GM23338 (cell line): ENCODE data around the gene PDZK1IP1. TPM values are rescaled to one million over a fixed set of nuclear protein-coding genes. Genes with fewer than 3 reads are reported as not detected.

ENCODE experiments used
- ATAC-seq: fragments of 200-7000 bp; cut with Tn5 transposase; 3 replicates; pipeline ENCODE4 v1.9.1; 2020
- DNase-seq: peaks from one replicate; pipeline ENCODE4 v3.0.0-alpha.2; 2015; ENCODE audit warnings: low spot score
- H2AFZ ChIP-seq: fragments of 200-600 bp; sonication (generic); 2 replicates; pipeline ENCODE4 v1.8.0; 2016; ENCODE audit warnings: antibody characterized with exemption, mild to moderate bottlenecking, moderate library complexity
- H3F3A ChIP-seq: fragments of 200-600 bp; sonication (generic); replicated peaks from 2 replicates; pipeline ENCODE4 v1.8.0; 2017; ENCODE audit warnings: antibody characterized with exemption, mixed run types, low read depth
- H3K27ac ChIP-seq: fragments of 200-600 bp; sonication (generic); 2 replicates; pipeline ENCODE4 v1.6.1; 2016; ENCODE audit warnings: low read depth
- H3K27me3 ChIP-seq: fragments of 200-600 bp; sonication (generic); 2 replicates; pipeline ENCODE4 v1.8.0; 2016; ENCODE audit warnings: mild to moderate bottlenecking, mixed run types, moderate library complexity; ENCODE audit not compliant: insufficient read depth
- H3K36me3 ChIP-seq: fragments of 200-600 bp; sonication (generic); 2 replicates; pipeline ENCODE4 v1.8.0; 2016; ENCODE audit warnings: mild to moderate bottlenecking; ENCODE audit not compliant: insufficient read depth
- H3K4me1 ChIP-seq: fragments of 200-600 bp; sonication (generic); 2 replicates; pipeline ENCODE4 v1.8.0; 2016; ENCODE audit warnings: mild to moderate bottlenecking, moderate library complexity; ENCODE audit not compliant: insufficient read depth
- H3K4me2 ChIP-seq: fragments of 200-600 bp; sonication (generic); 2 replicates; pipeline ENCODE4 v1.7.1; 2017; ENCODE audit warnings: mixed run types
- H3K4me3 ChIP-seq: fragments of 200-600 bp; sonication (generic); 2 replicates; pipeline ENCODE4 v1.6.1; 2016; ENCODE audit warnings: mixed run types
- H3K79me2 ChIP-seq: fragments of 200-600 bp; sonication (generic); replicated peaks from 2 replicates; pipeline ENCODE4 v1.8.0; 2017; ENCODE audit warnings: mild to moderate bottlenecking; ENCODE audit not compliant: insufficient read depth
- H3K9me2 ChIP-seq: fragments of 200-600 bp; sonication (generic); 2 replicates; pipeline ENCODE4 v1.8.0; 2017; ENCODE audit not compliant: insufficient read depth
- H4K20me1 ChIP-seq: fragments of 200-600 bp; sonication (generic); replicated peaks from 2 replicates; pipeline ENCODE4 v1.8.0; 2017; ENCODE audit warnings: mild to moderate bottlenecking; ENCODE audit not compliant: insufficient read depth
- H3K27ac Mint-ChIP-seq: 2 replicates; pipeline ENCODE4 v1.8.0; 2020; ENCODE audit warnings: inconsistent platforms, mild to moderate bottlenecking, moderate library complexity, mixed read lengths
- H3K27me3 Mint-ChIP-seq: 3 replicates; pipeline ENCODE4 v1.8.0; 2022; ENCODE audit warnings: low read depth, mild to moderate bottlenecking, moderate library complexity, mixed read lengths, inconsistent platforms; ENCODE audit not compliant: insufficient read depth, poor library complexity
- H3K36me3 Mint-ChIP-seq: 3 replicates; pipeline ENCODE4 v1.8.0; 2021; ENCODE audit warnings: low read depth, mild to moderate bottlenecking, inconsistent platforms, moderate library complexity, mixed read lengths
- H3K4me1 Mint-ChIP-seq: 3 replicates; pipeline ENCODE4 v1.8.0; 2020; ENCODE audit warnings: mild to moderate bottlenecking, inconsistent platforms, mixed read lengths
- H3K4me3 Mint-ChIP-seq: 3 replicates; pipeline ENCODE4 v1.8.0; 2021; ENCODE audit warnings: moderate library complexity, mild to moderate bottlenecking, inconsistent platforms, mixed read lengths
- H3K9me3 Mint-ChIP-seq: 3 replicates; pipeline ENCODE4 v1.8.0; 2020; ENCODE audit warnings: moderate library complexity, mild to moderate bottlenecking, inconsistent platforms, mixed read lengths
- EZH2 ChIP-seq: fragments of 200-600 bp; sonication (generic); IDR thresholded peaks from one replicate; pipeline ENCODE4 v1.8.0; 2017; ENCODE audit warnings: antibody characterized with exemption, mild to moderate bottlenecking, low read depth; ENCODE audit not compliant: unreplicated experiment
- EZH2phosphoT487 ChIP-seq: fragments of 200-600 bp; sonication (generic); IDR thresholded peaks from one replicate; pipeline ENCODE4 v1.8.1; 2018; ENCODE audit warnings: antibody characterized with exemption; ENCODE audit not compliant: unreplicated experiment
- JUNB ChIP-seq: IDR thresholded peaks from one replicate; pipeline ENCODE4 v1.6.1; 2016; ENCODE audit warnings: antibody characterized with exemption; ENCODE audit not compliant: unreplicated experiment
- NANOG ChIP-seq: IDR thresholded peaks from 2 replicates; pipeline ENCODE4 v1.6.1; 2016; ENCODE audit warnings: antibody characterized with exemption, borderline replicate concordance
- POLR2AphosphoS5 ChIP-seq: IDR thresholded peaks from 2 replicates; pipeline ENCODE4 v1.6.1; 2016; ENCODE audit warnings: antibody characterized with exemption, low read depth
- STAT1 ChIP-seq: IDR thresholded peaks from one replicate; pipeline ENCODE4 v1.6.1; 2016; ENCODE audit warnings: antibody characterized with exemption; ENCODE audit not compliant: unreplicated experiment
- polyA plus RNA-seq: library from polyadenylated mRNA; unstranded; fragments of >200 nt; fragmentation: Nextera tagmentation; extraction: Ambion mirVana; gene quantifications from 2 replicates; pipeline ENCODE4 v1.2.1, GENCODE V29; 2016
- total RNA-seq: library from RNA; depleted of rRNA; stranded (reverse); fragments of >200 nt; shearing (Covaris generic); gene quantifications from 2 replicates; pipeline ENCODE4 v1.2.3, GENCODE V29; 2014
- TF ChIP-seq, protein P1 (sequence below), 2 experiments: fragments of 200-600 bp in 1 of 2; sonication (generic) in 1 of 2; conservative IDR thresholded peaks; 2 replicates each; pipeline versions ENCODE4 v1.5.1 to v1.6.1; 2016 to 2017; ENCODE audit warnings: antibody characterized with exemption in 2 of 2, low read depth in 2 of 2, mild to moderate bottlenecking in 2 of 2, moderate library complexity in 1 of 2
- TF ChIP-seq, protein P2 (sequence below): IDR thresholded peaks from one replicate; pipeline ENCODE4 v1.6.1; 2018; ENCODE audit warnings: antibody characterized with exemption; ENCODE audit not compliant: unreplicated experiment
- TF ChIP-seq, protein P3 (sequence below): IDR thresholded peaks from 2 replicates; pipeline ENCODE4 v1.6.1; 2016; ENCODE audit warnings: antibody characterized with exemption

The PDZK1IP1 gene
- total and polyA plus RNA-seq, 2 experiments from 2014 or later = not detected

DNA sequence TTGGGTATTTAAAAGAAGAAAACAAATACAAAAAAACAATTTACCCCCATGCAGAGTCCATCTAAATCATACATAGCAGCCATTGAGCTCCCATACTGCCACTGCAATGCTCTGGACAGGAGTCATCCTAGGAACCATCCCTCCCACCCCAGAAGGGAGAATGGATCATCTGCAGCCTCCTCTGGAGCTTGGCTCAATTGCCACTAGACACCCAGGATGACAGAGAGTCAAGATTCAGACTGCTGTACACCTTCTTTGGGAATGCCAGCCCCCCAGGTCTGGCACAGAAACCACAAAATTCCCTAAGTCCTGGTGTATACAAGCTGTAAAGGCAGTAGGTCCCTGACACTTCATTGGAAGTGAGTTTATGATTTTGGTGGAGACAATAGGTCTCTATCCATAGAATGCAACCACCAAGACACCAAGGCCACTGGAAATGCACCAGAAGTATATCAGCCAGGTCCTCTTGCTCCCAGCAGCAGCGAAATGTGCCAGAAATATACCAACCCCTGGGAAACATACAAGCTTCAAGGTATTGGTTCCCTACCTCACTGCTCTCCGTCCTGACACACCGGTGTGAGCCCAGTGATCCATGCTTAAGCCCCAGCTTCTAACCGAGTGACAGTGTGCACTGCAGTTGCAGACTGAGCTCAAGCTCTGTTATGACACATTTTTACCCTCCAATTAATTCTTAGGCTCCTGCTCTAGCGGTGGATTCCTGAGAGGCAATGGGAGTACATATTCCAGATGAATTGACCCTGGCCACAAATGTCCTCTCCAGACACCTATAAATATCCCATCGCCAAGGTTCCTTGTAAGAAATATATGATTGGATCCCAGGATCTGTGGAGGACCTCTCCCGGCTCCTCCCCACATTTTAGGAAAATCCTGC, 37.8 kb upstream of the PDZK1IP1 start:
- peak overlapping the region; percentile 76; the same call in 1 of the 2 replicates for H3K4me2 ChIP-seq
- H3K27me3 ChIP-seq = peaks cover 100% of the 10 kb centered on the region
- H3K27ac Mint-ChIP-seq = no peak overlapping the region
- H3K4me3 Mint-ChIP-seq = peak overlapping the region; percentile 10; the same call in 1 of the 3 replicates
- no peaks in the 10 kb centered on the region for H3K36me3 Mint-ChIP-seq
- no peak overlapping the region for H3K27ac ChIP-seq
- no peak overlapping the region for H3K4me3 ChIP-seq
- H4K20me1 ChIP-seq = peaks cover 9% of the 10 kb centered on the region
- H3K36me3 ChIP-seq = no peaks in the 10 kb centered on the region
- H3K27me3 Mint-ChIP-seq = peaks cover 69% of the 10 kb centered on the region
- ATAC-seq (no peak), DNase-seq (no peak)
- no peaks in the 10 kb centered on the region for H3K9me2 ChIP-seq
- H2AFZ ChIP-seq = no peak overlapping the region
- H3F3A ChIP-seq = peaks cover 21% of the 10 kb centered on the region
- H3K4me1 Mint-ChIP-seq = peaks cover 47% of the 10 kb centered on the region
- TF ChIP-seq EZH2 = peak; percentile 59
- TF ChIP-seq, protein P1, sequence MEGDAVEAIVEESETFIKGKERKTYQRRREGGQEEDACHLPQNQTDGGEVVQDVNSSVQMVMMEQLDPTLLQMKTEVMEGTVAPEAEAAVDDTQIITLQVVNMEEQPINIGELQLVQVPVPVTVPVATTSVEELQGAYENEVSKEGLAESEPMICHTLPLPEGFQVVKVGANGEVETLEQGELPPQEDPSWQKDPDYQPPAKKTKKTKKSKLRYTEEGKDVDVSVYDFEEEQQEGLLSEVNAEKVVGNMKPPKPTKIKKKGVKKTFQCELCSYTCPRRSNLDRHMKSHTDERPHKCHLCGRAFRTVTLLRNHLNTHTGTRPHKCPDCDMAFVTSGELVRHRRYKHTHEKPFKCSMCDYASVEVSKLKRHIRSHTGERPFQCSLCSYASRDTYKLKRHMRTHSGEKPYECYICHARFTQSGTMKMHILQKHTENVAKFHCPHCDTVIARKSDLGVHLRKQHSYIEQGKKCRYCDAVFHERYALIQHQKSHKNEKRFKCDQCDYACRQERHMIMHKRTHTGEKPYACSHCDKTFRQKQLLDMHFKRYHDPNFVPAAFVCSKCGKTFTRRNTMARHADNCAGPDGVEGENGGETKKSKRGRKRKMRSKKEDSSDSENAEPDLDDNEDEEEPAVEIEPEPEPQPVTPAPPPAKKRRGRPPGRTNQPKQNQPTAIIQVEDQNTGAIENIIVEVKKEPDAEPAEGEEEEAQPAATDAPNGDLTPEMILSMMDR (conservative IDR thresholded peaks at IDR 0.05; ENCODE audit: low read depth in 2 of 2) = no peak
- H3K4me1 ChIP-seq = peaks cover 67% of the 10 kb centered on the region
- H3K79me2 ChIP-seq = no peaks in the 10 kb centered on the region
- H3K9me3 Mint-ChIP-seq = 0 out of 3 replicates have a peak, but pooled peaks cover 3% of the 10 kb centered on the region

DNA sequence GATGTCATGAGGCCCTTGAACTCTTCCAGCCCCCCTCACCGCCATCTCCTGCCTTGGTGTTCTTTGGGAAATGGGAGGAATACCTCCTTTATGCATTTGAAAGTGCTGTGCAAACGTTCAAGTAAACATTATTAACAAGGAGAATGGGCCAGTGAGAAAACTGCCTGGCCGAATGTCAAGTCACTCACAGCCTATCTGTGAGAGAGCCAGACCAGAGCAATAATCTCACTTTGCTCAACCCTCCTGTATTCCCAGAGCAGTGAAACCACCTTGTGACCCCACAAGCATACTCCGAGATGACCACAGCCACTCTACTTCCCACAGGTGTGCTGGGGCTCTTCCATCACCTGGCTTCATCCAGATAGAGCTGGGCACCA, 37.0 kb upstream of the PDZK1IP1 start:
- Mint-ChIP-seq H3K36me3 (no peaks in the 10 kb centered on the region), H3K27me3 (peaks cover 63% of the 10 kb centered on the region), H3K27ac (no peak overlapping the region), H3K4me1 (peaks cover 44% of the 10 kb centered on the region), H3K4me3 (no peak overlapping the region; the same call in 2 of the 3 replicates), H3K9me3 (0 out of 3 replicates have a peak, but pooled peaks cover 3% of the 10 kb centered on the region)
- Histone ChIP-seq H3F3A (peaks cover 21% of the 10 kb centered on the region), H3K4me3 (no peak overlapping the region), H3K27me3 (peaks cover 100% of the 10 kb centered on the region), H3K36me3 (no peaks in the 10 kb centered on the region), H3K9me2 (no peaks in the 10 kb centered on the region), H2AFZ (no peak overlapping the region), H3K4me1 (peaks cover 63% of the 10 kb centered on the region), H3K27ac (no peak overlapping the region), H4K20me1 (peaks cover 9% of the 10 kb centered on the region), H3K4me2 (peak overlapping the region; percentile 74; the same call in 1 of the 2 replicates), H3K79me2 (no peaks in the 10 kb centered on the region)
- ATAC-seq (no peak), DNase-seq (no peak)
- no peak for TF ChIP-seq NANOG
- no peak for TF ChIP-seq JUNB
- TF ChIP-seq, protein P2, sequence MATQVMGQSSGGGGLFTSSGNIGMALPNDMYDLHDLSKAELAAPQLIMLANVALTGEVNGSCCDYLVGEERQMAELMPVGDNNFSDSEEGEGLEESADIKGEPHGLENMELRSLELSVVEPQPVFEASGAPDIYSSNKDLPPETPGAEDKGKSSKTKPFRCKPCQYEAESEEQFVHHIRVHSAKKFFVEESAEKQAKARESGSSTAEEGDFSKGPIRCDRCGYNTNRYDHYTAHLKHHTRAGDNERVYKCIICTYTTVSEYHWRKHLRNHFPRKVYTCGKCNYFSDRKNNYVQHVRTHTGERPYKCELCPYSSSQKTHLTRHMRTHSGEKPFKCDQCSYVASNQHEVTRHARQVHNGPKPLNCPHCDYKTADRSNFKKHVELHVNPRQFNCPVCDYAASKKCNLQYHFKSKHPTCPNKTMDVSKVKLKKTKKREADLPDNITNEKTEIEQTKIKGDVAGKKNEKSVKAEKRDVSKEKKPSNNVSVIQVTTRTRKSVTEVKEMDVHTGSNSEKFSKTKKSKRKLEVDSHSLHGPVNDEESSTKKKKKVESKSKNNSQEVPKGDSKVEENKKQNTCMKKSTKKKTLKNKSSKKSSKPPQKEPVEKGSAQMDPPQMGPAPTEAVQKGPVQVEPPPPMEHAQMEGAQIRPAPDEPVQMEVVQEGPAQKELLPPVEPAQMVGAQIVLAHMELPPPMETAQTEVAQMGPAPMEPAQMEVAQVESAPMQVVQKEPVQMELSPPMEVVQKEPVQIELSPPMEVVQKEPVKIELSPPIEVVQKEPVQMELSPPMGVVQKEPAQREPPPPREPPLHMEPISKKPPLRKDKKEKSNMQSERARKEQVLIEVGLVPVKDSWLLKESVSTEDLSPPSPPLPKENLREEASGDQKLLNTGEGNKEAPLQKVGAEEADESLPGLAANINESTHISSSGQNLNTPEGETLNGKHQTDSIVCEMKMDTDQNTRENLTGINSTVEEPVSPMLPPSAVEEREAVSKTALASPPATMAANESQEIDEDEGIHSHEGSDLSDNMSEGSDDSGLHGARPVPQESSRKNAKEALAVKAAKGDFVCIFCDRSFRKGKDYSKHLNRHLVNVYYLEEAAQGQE = no peak
- TF ChIP-seq EZH2phosphoT487 = no peak
- TF ChIP-seq STAT1 = no peak
- no peak for TF ChIP-seq POLR2AphosphoS5
- TF ChIP-seq, protein P3, sequence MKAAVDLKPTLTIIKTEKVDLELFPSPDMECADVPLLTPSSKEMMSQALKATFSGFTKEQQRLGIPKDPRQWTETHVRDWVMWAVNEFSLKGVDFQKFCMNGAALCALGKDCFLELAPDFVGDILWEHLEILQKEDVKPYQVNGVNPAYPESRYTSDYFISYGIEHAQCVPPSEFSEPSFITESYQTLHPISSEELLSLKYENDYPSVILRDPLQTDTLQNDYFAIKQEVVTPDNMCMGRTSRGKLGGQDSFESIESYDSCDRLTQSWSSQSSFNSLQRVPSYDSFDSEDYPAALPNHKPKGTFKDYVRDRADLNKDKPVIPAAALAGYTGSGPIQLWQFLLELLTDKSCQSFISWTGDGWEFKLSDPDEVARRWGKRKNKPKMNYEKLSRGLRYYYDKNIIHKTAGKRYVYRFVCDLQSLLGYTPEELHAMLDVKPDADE = no peak
